ENCODE results near the gene CUX1.
"Not testable (repeated sequence)": the region's sequence is repeated elsewhere in the genome, so short reads cannot be mapped to it uniquely, and the experiment has no call there.

The CUX1 gene

DNA sequence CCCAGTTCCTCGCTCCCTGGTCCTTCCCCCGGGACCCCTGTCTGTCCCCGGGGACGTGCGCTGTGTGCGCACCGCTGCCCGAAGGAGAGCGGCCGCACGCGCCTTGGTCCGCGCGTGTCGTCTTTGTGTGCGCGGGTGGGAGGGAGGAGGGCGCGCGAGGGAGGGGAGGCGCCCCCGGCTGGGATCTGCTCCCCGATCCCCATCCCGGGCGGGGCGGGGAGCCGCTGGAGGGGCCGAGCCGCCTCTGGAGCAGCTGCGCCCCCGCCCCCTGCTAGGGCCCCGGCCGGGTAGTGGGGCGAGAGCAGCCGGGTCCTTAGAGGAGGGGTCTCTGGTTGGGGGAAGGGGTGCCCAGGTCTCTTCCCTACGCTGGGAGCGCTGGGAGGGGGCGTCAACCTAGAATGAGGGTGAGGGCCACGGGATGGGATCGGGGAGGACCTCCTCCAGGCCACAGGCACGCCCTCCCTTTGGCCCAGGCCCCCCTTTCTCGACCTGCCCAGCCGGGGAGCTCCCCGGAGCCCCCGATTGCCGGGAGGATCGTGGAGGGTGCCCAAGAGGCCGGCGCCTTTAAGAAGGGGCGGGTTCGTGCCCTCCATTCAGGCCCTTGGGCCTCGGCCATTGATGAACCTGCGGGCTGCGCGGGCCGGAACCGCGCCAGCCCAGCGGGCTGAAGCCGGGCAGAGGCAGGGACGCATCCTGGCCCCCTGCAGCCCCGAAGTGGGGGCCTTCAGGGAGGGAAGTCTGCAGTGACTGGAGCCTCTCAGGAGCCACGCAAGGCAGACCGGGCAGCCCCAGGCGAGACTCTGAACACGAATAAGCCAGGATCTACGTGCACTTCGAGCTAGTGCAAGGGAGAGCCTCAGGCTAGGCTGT, 469.9 kb downstream of the CUX1 start:
- DNase-seq (ENCODE audit: low read depth in 2 of 2), result no peak

DNA sequence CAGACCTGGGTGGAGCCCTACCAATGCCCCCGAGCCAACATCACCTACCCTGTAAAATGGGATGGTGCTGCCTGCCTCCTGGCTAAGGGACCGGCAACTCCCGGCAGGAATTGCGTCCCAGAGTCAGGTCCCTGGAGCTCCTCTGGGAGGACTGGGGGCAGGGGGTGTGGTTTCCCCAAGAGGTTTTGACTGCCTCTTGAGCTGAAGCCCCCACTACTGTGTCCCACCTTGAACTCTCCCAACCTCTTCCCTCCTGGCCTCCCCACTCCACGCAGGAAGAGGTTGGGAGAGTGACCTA, 470.5 kb downstream of the CUX1 start:
- DNase-seq (ENCODE audit: low read depth in 2 of 2), result no peak

DNA sequence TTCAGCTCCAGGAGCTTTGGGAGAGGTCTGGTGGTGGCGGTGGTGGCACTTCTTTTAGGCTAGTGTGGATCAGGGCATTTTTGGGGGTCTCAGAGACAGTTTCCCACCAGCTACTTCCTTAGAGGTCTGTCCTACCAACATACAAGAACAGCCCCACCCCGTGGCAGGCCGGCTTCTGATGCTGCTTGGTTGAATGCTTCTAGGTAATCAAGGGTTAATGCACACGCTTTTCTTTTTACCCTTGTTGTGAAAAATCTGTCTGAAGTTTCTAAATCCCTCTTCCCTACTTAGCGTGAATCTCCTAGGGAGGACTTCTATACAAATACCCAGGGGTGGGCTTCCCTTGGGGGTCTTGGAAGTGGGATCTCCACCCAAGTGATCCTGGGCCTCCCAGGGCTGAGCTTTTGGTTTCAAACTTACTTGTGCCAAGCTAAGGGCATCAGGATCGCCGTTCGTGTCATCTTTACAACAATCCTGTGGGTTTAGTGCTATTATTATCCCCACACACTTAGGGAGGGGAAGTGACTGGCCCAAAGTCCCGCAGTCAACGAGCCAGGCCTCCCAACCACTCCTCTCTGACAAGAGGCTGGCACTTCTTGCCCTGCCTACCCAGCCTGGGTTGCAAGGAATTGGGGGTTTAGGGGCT, 471.0 kb downstream of the CUX1 start:
- no peak for DNase-seq (ENCODE audit: low read depth in 2 of 2)

DNA sequence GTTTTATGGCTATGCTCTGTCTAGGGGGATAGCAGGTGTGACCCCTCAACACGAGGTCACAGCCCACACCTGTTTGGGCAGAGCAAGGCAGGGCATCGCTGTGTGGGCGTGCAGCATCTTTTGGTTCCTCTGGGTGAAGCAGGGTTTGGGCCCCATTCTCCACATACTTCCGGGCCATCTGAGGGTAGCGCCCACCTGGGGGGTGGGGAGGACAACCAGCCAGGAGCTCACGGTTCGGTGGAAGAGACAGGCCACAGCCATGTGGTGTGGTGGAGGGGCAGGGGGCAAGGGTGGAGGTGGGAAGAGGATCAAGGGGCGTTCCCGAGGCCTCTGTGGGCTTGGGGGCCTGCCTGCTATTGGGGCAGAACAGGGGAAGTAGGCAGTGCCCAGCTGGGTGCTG, 471.6 kb downstream of the CUX1 start:
- no peak for DNase-seq (ENCODE audit: low read depth in 2 of 2)

DNA sequence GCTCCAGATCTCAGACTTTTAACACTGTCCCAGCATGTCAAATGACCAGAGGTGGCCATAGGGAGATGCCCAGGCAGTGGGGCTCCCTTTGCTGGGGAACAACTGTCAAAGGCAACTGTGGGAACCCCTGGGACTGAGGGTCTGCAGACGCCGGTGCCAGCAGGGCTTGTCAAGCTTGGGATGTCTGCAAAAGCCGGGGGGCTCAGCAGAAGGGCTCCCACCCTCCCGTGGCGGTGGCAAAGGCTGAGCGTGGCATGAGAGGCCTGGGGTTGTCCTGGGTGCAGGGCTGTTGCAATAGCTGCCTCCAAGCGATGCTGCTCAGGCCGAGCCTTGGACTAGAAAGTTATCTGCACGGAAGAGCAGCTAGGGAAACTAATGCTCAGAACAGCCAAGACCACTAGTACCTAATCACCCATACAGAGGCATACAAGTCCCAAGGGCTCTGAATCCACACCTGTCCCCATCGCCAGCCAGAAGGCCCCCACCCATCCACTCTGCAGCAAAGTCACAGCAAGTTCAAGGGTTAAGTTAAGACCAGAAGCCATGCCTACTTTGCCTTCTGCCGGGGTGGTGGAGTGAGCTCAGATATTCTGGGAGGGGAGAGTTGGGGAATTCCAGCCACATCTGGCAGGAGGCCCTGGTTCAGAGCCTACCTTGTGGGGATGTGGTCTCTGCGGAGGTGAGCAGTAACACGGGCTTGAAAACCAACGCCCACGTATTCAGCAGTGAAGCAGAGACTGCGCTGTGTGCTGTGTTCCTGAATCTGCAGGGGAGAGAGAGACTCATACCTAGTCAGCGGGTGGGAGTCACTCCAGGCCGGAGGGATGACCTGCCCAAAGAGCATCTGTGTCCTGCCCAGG, 473.9 kb downstream of the CUX1 start:
- no peak for DNase-seq (ENCODE audit: low read depth in 2 of 2)

DNA sequence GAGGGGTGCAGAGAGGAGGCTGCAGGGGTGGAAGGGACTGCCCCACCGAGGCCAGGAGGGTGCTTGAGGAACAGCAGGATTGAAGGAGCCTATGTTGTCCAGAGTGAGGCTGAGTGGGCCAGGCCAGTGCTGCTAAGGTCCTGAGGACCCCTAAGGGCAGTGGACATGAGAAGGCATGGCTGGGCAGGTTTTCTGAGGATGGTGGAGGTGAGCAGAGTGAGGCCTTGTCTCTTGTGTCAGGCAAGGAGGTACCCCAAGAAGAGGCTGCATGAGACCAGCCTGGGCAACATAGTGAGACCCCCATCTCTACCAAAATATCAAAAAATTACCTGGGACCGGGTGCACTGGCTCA, 474.5 kb downstream of the CUX1 start:
- DNase-seq (ENCODE audit: low read depth in 2 of 2), result no peak

DNA sequence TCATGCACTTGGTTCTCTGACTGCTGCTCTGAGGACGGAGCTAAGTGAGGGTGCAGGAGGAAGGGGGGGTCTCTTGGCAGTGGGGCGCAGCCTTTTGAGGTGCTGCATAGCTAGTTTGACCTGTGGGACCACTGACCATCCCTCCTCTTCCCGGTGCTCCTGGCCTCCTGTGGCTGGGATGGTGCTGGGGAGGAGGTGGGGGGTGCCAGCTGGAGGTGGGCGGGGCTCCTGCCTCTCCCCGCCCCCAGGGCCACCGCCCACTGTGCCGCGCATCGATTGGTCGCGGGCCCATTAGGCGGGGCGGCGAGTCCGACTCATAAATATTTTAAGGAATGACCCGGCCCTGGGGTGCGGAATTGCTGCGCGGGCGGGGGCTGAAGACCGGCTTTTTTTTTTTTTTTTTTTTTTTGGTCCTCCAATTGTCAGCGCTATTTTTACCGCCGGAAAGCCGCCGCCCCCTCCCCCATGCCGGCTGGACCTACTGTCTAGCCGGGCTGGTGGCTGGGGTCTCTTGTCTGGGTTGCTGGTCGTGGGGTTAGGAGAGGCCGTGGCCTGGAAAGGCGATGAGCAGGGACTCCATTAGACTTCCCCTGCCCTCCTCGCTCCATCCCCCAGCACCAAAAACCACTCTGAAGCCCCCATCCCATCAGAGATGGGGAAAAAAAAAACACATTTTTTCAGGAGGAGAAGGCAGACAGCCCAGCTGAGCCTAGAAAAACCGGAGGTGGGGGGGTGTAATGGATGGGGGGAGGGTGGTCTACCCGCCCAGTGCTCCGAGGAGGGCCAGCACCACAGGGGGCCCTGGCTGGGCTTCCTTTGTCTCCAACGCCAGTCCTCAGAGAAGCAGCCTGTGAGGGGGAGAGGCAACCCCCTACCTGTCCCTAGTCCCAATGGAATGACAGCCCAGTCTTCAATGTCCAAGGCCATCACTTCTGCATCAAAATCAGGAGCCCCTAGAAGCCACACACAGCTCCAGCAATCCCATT, 475.7 kb downstream of the CUX1 start:
- DNase-seq (ENCODE audit: low read depth in 2 of 2), result no peak

DNA sequence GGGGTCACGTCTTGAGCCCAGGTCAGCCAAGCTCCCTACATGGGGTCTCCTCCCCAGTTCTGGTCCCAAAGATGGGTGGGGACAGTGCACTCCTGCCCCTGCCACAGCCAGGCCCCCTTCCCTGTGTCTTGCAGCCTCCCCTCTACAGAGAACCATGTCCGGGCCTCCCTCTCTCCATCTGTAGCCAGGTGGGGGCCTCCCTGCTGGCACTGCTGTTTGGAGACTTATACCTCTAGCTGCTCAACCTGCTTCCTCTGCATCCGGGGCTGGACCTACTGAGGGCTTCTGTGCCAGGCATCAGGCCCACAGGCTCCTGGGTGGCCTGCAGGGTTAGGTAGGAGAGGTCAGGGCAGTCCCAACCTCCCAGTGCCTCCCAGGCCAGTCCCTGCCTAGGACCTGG, 477.2 kb downstream of the CUX1 start:
- DNase-seq (ENCODE audit: low read depth in 2 of 2), result no peak

DNA sequence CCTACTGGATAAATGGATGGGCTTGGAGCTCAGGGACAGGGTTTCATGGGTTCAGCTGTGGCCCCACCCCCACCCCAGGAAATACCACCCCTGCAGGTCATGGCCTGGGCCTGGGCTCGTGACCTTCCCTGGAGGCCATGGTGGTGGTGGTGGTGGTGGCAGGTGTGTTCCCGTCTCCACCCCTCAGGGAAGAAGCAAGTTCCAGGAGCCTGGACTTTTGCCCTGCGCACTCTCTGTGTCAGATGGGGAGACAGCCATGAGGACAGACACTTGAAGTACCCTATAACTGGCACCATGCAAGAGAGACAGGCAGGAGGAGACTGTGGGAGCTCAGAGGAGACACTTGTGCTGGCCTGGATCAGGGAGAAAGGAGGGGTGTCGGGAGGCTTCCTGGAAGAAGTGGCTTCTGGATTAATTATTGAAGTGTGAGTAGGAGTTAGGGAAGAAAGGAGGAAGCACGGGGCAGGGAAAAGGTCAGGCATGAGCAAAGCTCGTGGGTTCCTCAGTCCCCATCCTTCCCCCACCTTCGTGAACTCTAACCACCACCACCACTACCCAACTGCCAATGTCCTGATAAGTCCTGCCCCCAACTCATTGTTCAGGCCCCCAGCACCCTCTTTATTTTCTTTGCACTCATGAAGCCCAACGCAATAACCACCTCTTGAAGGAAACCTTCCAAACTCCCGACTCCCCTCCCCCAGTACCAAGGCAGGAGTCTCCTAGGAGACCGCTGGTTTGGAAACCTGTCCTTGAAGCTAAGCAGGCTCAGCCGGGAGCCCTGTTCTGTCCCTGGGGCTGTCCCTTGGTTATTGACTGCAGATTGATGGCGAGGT, 478.1 kb downstream of the CUX1 start:
- no peak for DNase-seq (ENCODE audit: low read depth in 2 of 2)

DNA sequence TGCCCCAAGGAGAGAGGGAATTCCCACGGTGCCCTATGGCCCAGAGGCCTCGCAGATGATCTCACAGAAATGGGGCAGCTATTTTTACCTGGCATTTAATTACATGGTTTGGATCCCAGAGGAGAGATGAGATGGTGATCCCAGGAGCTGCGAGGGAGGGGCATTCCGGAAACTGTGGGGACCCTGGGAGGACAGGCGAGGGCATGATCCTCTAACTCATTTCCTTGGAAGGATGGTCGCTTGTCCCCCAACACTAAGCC, 478.7 kb downstream of the CUX1 start:
- no peak for DNase-seq (ENCODE audit: low read depth in 2 of 2)

DNA sequence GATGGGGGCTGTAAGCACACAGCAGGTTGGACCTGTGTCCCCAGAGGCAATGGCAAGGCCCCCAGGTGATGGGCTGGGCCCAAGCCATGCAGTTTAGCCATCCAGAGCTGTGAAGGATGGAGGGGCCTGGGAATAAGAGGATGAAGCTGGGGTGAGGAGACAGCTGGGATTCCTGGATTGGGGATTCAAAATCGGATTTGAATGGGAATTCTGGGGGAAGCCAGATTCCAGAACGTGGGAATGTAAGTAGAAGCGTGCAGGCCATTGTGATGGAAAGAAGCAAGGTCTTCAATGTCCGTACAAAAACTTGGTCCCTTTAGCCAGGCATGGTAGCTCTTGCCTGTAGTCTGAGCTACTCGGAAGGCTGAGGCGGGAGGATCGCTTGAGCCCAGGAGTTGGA, 479.1 kb downstream of the CUX1 start:
- DNase-seq (ENCODE audit: low read depth in 2 of 2), result no peak

DNA sequence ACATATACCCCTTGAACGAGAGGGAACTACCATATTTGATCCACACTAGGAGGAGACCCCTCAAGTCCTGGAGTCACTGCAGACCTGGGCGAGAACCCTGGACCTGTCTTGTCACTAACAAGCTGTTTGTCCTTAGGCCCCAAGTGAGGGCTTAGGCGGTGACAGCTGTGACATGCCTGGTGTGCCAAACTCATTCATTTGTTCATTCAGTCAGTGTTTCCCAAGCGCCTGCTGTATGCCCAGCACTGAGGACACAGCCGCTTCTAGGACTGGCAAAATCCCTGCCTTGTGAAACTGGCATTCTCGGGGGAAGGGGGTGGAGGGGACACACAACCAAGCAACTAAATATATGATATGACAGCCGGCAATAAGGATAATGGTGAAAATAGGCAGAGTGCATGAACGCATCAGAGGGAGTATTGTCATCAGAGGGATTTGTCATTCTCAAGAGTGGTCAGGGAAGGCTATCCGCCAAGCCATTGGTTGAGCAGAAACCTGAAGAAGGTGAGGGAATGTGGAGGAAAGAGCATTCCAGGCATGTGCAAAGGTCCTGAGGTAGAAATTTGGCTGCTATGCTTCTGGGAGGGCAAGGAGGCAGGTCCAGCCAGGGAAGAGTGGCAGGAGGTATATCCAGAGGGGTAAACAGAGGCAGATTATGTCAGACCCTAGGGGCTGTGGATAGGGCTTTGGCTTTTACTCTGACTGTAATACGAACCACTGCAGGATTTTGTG, 480.2 kb downstream of the CUX1 start:
- DNase-seq (ENCODE audit: low read depth in 2 of 2), result no peak

DNA sequence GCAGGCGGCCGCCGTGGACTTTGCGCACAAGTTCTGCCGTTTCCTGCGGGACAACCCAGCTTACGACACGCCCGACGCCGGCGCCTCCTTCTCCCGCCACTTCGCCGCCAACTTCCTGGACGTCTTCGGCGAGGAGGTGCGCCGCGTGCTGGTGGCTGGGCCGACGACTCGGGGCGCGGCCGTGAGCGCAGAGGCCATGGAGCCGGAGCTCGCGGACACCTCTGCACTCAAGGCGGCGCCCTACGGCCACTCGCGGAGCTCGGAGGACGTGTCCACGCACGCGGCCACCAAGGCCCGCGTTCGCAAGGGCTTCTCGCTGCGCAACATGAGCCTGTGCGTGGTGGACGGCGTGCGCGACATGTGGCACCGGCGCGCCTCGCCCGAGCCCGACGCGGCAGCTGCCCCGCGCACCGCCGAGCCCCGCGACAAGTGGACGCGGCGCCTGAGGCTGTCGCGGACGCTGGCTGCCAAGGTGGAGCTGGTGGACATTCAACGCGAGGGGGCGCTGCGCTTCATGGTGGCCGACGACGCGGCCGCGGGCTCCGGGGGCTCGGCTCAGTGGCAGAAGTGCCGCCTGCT, 483.3 kb downstream of the CUX1 start:
- DNase-seq (ENCODE audit: low read depth in 2 of 2), result no peak

DNA sequence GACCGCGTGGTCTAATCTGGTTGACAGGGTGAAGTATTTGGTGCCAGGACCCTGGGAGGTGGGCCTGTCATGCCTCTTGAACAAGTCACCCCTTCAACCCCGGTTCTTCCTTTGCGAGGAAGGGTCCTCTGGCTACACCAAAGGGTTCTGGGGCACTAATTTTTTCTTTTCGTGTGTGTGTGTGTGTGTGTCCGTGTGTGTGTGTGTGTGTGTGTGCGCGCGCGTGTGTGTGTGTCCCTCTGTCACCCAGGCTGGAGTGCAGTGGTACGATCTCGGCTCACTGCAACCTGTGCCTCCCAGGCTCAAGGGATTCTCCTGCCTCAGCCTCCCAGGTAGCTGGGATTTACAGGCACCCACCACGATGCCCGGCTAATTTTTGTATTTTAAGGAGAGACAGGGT, 483.9 kb downstream of the CUX1 start:
- DNase-seq (ENCODE audit: low read depth in 2 of 2), result not testable (repeated sequence)

DNA sequence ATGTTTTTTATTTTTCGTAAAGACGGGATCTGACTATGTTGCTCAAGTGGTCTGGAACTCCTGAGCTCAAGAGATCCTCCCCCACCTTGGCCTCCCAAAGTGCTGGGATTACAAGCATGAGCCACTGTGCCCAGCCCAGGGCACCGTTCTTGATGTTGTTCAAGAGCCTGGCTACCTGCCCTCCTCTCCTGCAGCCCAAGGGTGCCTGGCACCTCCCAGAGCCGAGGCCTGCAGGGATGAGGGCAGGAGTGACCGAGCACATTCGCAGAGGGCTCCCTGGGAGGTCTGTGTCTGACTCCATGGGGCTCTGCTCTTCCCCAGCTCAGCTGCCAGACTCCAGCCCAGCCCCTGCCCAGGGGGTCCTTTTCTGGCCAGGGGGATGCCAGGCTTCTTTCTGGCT, 484.6 kb downstream of the CUX1 start:
- DNase-seq (ENCODE audit: low read depth in 2 of 2), result no peak

DNA sequence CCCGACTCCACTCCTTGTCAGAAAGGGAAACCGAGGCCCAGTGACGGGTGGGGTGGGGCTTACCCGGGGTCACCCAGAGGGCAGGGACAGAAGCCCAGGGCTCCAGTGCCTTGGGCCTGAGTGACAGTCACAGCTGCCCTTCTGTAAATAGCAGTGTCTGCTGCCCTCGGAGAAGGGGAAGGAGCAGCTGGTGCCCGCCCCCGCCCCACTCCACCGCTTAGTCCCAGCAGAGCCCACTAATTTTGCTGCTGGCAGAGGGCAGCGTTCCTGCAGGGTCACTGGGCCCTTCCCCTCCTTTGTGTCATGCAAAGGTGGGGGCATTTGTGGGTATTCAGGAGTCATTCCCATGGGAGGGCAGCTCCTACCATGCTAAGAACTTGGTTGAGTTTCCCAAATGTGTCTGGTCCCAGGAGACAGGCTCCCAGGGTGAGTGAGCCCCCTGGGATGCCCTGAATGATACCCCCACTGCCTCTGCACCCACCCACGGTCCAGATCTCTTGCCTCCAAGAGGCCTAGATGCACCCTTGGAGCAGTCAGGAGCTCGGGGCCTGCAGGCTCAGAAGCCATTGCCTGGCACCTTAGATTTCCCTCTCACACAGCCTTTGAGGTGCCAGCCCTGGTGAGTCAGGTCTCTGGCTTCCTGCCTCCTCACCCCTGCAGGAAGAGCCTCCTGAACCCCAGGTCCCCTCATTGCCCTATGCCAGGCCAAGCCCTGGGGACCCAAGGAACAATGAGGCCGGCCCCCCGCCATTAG, 486.4 kb downstream of the CUX1 start:
- no peak for DNase-seq (ENCODE audit: low read depth in 2 of 2)

DNA sequence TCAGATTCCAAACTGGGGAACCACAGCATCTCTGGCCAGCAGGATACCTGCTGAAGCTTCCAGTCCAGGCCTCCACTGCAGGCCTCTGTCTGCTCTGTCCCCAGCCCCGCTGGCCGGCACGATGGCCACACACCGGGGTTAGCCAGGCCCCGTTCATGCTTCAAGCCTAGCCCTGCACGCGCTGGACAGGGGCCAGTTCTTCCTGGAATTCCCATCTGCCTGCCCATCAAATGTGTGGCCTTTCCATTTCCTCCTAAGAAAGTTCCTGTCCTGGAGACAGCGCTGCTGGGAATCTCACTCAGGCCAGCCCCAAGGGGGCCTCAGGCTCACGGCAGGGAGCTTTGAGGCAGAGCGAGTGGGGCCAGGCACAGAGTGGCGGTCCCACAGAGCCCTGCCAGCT, 487.2 kb downstream of the CUX1 start:
- no peak for DNase-seq (ENCODE audit: low read depth in 2 of 2)

DNA sequence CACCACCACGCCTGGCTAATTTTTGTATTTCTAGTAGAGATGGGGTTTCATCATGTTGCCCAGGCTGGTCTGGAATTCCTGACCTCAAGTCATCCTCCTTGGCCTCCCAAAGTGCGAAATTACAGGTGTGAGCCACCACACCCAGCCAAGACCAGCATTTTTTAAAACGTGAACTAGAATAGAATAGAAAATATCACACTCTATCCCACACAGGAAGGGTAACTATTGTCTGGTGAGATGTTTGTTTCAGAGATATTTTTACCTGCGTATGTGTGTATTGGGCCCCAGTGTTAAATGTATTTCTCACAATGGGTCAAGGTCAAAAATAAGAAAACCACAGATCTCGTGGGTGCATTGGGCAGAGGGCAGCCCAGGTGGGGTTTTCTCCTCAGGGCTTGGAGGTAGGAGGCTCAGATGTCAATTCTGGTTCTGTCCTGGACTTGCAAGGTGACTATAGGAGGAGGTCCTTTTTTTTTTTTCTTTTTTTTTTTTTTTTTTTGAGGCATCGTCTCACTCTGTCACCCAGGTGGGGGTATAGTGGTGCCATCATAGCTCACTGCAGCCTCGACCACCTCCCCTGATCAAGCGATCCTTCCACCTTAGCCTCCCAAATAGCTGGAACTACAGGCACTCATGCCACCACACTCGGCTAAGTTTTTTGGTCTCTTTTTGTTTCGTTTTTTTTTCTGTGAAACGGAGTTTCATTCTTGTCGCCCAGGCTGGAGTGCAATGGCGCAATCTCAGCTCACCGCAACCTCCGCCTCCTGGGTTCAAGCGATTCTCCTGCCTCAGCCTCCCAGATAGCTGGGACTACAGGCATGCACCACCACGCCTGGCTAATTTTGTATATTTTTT, 488.2 kb downstream of the CUX1 start:
- DNase-seq (ENCODE audit: low read depth in 2 of 2), result no peak

Data from stimulated activated CD8-positive, alpha-beta memory T cell treated with anti-CD3 and anti-CD28 coated beads, Interleukin-7, amount 100 ng/mL, for 1 hour (primary cell).